Endothelial cell of umbilical vein (primary cell): Measurements from ENCODE around the gene RTEL1.

Experiments used
- EZH2 ChIP-seq: IDR thresholded peaks from 2 replicates; pipeline ENCODE4 v1.6.1; 2012; ENCODE audit warnings: borderline replicate concordance, low read depth, mild to moderate bottlenecking, moderate library complexity, low read length, inconsistent platforms; ENCODE audit not compliant: severe bottlenecking
- FOS ChIP-seq: IDR thresholded peaks from 2 replicates; pipeline ENCODE4 v1.6.1; 2011; ENCODE audit warnings: mild to moderate bottlenecking, low read length, moderate library complexity, borderline replicate concordance; ENCODE audit not compliant: insufficient read depth
- GATA2 ChIP-seq: IDR thresholded peaks from 2 replicates; pipeline ENCODE4 v1.7.0; 2011; ENCODE audit warnings: low read depth, mild to moderate bottlenecking, moderate library complexity, mixed read lengths, low read length; ENCODE audit not compliant: insufficient read length, insufficient read depth
- MYC ChIP-seq: IDR thresholded peaks from one replicate; pipeline ENCODE4 v1.6.1; 2011; ENCODE audit warnings: mild to moderate bottlenecking, low read depth, low read length
- POLR2A ChIP-seq: IDR thresholded peaks from 2 replicates; pipeline ENCODE4 v1.6.1; 2012; ENCODE audit warnings: low read depth, mild to moderate bottlenecking, control low read depth, low read length
- POLR2AphosphoS5 ChIP-seq: IDR thresholded peaks from 2 replicates; pipeline ENCODE4 v1.6.1; 2012; ENCODE audit warnings: low read depth, mild to moderate bottlenecking, control low read depth, low read length, moderate library complexity; ENCODE audit not compliant: insufficient read depth
- TF ChIP-seq, protein P1 (sequence below), 2 donors: IDR thresholded peaks; 1 replicate in 1 of 2; 2 replicates in 1 of 2; pipeline ENCODE4 v1.5.1; 2011; ENCODE audit warnings: low read length in 2 of 2, mild to moderate bottlenecking in 2 of 2, moderate library complexity in 2 of 2, control low read depth in 1 of 2, inconsistent platforms in 1 of 2, low read depth in 1 of 2; ENCODE audit not compliant: insufficient read depth in 1 of 2; ENCODE audit errors: extremely low read depth in 1 of 2
- TF ChIP-seq, protein P2 (sequence below): IDR thresholded peaks from 2 replicates; pipeline ENCODE4 v1.6.1; 2011; ENCODE audit not compliant: insufficient read depth, insufficient read length

DNA sequence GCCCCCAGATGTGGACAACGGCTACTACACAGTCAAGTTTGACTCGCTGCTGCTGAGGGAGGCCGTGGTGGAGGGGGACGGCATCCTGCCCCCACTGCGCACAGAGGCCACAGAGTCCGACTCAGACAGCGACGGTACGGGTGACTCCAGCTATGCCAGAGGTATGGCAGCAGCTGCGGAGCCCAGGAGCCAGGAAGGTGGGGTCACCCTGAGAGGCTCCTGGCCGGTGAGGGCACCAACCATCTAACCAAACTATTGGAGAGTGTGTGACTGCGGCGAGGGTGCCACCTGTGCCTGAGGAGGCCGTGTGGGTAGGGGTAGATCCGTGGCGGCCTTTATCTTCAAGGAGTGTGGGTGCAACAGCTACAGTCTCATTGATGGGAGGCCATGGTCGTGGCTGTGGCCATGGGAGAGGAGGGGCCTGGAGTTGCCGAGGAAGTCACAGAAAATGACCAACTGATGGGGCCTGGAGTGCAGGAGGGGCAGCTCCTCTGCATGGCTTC, 75.5 kb downstream of the RTEL1 start:
- TF ChIP-seq, protein P1, sequence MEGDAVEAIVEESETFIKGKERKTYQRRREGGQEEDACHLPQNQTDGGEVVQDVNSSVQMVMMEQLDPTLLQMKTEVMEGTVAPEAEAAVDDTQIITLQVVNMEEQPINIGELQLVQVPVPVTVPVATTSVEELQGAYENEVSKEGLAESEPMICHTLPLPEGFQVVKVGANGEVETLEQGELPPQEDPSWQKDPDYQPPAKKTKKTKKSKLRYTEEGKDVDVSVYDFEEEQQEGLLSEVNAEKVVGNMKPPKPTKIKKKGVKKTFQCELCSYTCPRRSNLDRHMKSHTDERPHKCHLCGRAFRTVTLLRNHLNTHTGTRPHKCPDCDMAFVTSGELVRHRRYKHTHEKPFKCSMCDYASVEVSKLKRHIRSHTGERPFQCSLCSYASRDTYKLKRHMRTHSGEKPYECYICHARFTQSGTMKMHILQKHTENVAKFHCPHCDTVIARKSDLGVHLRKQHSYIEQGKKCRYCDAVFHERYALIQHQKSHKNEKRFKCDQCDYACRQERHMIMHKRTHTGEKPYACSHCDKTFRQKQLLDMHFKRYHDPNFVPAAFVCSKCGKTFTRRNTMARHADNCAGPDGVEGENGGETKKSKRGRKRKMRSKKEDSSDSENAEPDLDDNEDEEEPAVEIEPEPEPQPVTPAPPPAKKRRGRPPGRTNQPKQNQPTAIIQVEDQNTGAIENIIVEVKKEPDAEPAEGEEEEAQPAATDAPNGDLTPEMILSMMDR (IDR thresholded peaks at IDR 0.05; ENCODE audit: extremely low read depth in 1 of 2, insufficient read depth in 1 of 2, low read depth in 1 of 2, low read length in 2 of 2): no peak
- TF ChIP-seq POLR2AphosphoS5 (no peak), EZH2 (no peak), POLR2A (no peak), GATA2 (no peak), FOS (no peak), MYC (no peak)
- TF ChIP-seq, protein P2, sequence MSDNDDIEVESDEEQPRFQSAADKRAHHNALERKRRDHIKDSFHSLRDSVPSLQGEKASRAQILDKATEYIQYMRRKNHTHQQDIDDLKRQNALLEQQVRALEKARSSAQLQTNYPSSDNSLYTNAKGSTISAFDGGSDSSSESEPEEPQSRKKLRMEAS: no peak
